Osteocyte (in vitro differentiated cells): ENCODE data around the gene MAD2L1BP. TPM values are rescaled to one million over a fixed set of nuclear protein-coding genes. Genes with fewer than 3 reads are reported as not detected.
"Not testable (repeated sequence)": the region's sequence is repeated elsewhere in the genome, so short reads cannot be mapped to it uniquely, and the experiment has no call there.

Experiments used
- DNase-seq: peaks from one replicate; pipeline ENCODE4 v3.0.0; 2021; ENCODE audit warnings: mixed read lengths; ENCODE audit not compliant: unreplicated experiment; ENCODE audit errors: extremely low spot score
- H3K27ac Mint-ChIP-seq: one replicate; pipeline ENCODE4 v1.8.0; 2021; ENCODE audit warnings: mild to moderate bottlenecking, mixed read lengths; ENCODE audit not compliant: unreplicated experiment
- H3K27me3 Mint-ChIP-seq: one replicate; pipeline ENCODE4 v1.8.0; 2021; ENCODE audit warnings: mixed read lengths; ENCODE audit not compliant: unreplicated experiment
- H3K36me3 Mint-ChIP-seq: one replicate; pipeline ENCODE4 v1.8.0; 2021; ENCODE audit warnings: mixed read lengths; ENCODE audit not compliant: unreplicated experiment
- H3K4me1 Mint-ChIP-seq: one replicate; pipeline ENCODE4 v1.8.0; 2021; ENCODE audit warnings: mixed read lengths; ENCODE audit not compliant: unreplicated experiment
- H3K4me3 Mint-ChIP-seq: one replicate; pipeline ENCODE4 v1.8.0; 2021; ENCODE audit warnings: mild to moderate bottlenecking, moderate library complexity, mixed read lengths; ENCODE audit not compliant: unreplicated experiment
- H3K9me3 Mint-ChIP-seq: one replicate; pipeline ENCODE4 v1.8.0; 2021; ENCODE audit warnings: mixed read lengths; ENCODE audit not compliant: unreplicated experiment
- total RNA-seq: library from RNA; stranded (reverse); gene quantifications from 2 replicates; pipeline ENCODE4 v1.2.1, GENCODE V29; 2021
- TF ChIP-seq, protein P1 (sequence below): fragments of 200-600 bp; sonication (generic); IDR thresholded peaks from 2 replicates; pipeline ENCODE4 v1.5.0; 2021; ENCODE audit warnings: antibody characterized with exemption, mild to moderate bottlenecking, moderate library complexity

The MAD2L1BP gene
- total RNA-seq, 1 donor from 2014 or later = 27.5 TPM

DNA sequence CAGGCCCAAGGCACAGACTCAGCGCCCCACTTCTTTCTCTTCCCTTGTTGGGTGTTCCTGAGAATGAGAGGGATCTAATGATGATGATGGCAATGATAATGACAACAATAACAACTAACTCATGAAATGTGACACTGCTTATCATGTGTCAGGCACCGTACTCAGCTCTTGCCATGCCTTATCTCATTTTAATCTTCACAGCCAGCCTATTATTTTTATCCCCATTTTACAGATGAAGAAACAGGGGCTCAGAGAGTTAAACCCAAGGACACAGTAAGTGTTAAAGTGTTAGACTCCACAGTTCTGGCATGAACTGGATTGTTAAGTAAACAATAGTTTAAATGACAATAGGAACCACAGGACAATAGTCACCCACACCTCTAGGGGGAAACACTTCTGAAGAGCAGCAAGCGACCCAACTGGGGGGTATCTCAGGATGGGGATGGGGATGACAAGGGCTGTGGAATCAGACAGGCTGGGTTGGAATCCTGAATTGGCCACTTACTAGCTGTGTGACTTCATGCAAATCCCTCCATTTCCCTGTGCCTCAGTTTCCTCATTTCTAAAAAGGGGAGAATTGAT, 21.7 kb downstream of the MAD2L1BP start:
- Mint-ChIP-seq H3K27me3 (no peaks in the 10 kb centered on the region), H3K27ac (no peak overlapping the region), H3K4me1 (no peaks in the 10 kb centered on the region), H3K36me3 (peaks cover 2% of the 10 kb centered on the region), H3K4me3 (no peak overlapping the region), H3K9me3 (no peaks in the 10 kb centered on the region)
- no peak for DNase-seq
- TF ChIP-seq, protein P1, sequence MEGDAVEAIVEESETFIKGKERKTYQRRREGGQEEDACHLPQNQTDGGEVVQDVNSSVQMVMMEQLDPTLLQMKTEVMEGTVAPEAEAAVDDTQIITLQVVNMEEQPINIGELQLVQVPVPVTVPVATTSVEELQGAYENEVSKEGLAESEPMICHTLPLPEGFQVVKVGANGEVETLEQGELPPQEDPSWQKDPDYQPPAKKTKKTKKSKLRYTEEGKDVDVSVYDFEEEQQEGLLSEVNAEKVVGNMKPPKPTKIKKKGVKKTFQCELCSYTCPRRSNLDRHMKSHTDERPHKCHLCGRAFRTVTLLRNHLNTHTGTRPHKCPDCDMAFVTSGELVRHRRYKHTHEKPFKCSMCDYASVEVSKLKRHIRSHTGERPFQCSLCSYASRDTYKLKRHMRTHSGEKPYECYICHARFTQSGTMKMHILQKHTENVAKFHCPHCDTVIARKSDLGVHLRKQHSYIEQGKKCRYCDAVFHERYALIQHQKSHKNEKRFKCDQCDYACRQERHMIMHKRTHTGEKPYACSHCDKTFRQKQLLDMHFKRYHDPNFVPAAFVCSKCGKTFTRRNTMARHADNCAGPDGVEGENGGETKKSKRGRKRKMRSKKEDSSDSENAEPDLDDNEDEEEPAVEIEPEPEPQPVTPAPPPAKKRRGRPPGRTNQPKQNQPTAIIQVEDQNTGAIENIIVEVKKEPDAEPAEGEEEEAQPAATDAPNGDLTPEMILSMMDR = no peak

GRCh38 chr6:43658161-43658560, 22.5 kb downstream of the MAD2L1BP start:
- Mint-ChIP-seq H3K4me1 (no peaks in the 10 kb centered on the region), H3K36me3 (peaks cover 2% of the 10 kb centered on the region), H3K9me3 (no peaks in the 10 kb centered on the region), H3K27me3 (no peaks in the 10 kb centered on the region), H3K27ac (no peak overlapping the region), H3K4me3 (no peak overlapping the region)
- TF ChIP-seq, protein P1 = no peak
- DNase-seq = no peak

DNA sequence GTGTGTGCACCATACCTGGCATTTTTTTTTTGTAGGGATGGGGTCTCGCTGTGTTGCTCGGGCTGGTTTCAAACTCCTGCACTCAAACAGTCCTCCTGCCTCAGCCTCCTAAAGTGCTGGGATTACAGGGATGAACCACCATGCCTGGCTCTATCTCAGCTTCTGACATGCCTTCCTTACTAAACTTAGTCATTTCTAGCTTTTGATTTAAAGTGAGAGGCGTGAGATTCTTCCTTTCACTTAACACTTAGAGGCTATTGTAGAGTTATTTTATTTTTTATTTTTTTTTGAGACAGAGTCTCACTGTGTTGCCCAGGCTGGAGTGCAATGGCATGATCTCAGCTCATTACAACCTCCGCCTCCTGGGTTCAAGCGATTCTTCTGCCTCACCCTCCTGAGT, 27.3 kb downstream of the MAD2L1BP start:
- not testable (repeated sequence) for DNase-seq, H3K27ac Mint-ChIP-seq, H3K4me3 Mint-ChIP-seq, H3K27me3 Mint-ChIP-seq, H3K4me1 Mint-ChIP-seq, H3K9me3 Mint-ChIP-seq, H3K36me3 Mint-ChIP-seq

DNA sequence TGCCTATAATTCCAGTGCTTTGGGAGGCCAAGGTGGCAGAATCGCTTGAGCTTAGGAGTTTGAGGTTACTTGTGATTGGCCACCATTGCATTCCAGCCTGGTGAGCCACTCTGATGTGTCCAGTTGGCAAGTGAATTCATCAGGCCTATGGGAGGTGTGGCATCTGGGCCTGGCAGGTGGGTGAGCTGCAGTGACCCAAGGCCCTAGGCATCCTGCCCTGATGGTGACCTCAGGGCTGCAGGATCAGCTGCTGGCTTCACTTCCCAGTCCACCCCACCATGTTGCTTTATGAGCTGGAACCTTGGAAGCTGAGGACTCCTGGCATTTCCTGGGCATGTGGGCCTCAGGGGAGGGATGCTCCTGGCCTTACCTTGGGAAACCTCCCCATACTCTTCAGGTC, 29.7 kb downstream of the MAD2L1BP start:
- Mint-ChIP-seq H3K9me3 (no peaks in the 10 kb centered on the region), H3K27me3 (no peaks in the 10 kb centered on the region), H3K4me1 (peaks cover 21% of the 10 kb centered on the region), H3K27ac (no peak overlapping the region), H3K36me3 (peaks cover 2% of the 10 kb centered on the region), H3K4me3 (no peak overlapping the region)
- TF ChIP-seq, protein P1 = no peak
- no peak for DNase-seq

- no peaks in the 10 kb centered on the region for H3K27me3 Mint-ChIP-seq
- no peaks in the 10 kb centered on the region for H3K9me3 Mint-ChIP-seq
- H3K36me3 Mint-ChIP-seq = peaks cover 3% of the 10 kb centered on the region
- no peak for DNase-seq
- no peak overlapping the region for H3K4me3 Mint-ChIP-seq
- H3K4me1 Mint-ChIP-seq = peaks cover 21% of the 10 kb centered on the region
- TF ChIP-seq, protein P1 = no peak
- no peak overlapping the region for H3K27ac Mint-ChIP-seq
These were observed 30.7 kb downstream of the MAD2L1BP start for GRCh38 chr6:43666196-43666920.
